Activated naive CD4-positive, alpha-beta T cell treated with anti-CD3 and anti-CD28 coated beads for 36 hours (primary cell): ENCODE results near the gene ITGA6. TPM values are rescaled to one million over a fixed set of nuclear protein-coding genes. Genes with fewer than 3 reads are reported as not detected.
"Not testable (repeated sequence)": the region's sequence is repeated elsewhere in the genome, so short reads cannot be mapped to it uniquely, and the experiment has no call there.

Experiments
- CTCF ChIA-PET: fragments of 350-600 bp; sonication (Branson Sonifier 250); formaldehyde crosslinking; loops from one replicate; lab custom pipeline; 2021; ENCODE audit warnings: antibody characterized with exemption; lab: Charles Lee
- DNase-seq: peaks from one replicate; pipeline ENCODE4 v3.0.0-alpha.2; 2020
- H3K27ac Mint-ChIP-seq: one replicate; pipeline ENCODE4 v1.8.0; 2021; ENCODE audit warnings: mild to moderate bottlenecking, mixed read lengths
- H3K27me3 Mint-ChIP-seq: one replicate; pipeline ENCODE4 v1.8.0; 2021; ENCODE audit warnings: low read depth, mixed read lengths
- H3K36me3 Mint-ChIP-seq: one replicate; pipeline ENCODE4 v1.8.0; 2021; ENCODE audit warnings: low read depth, mixed read lengths
- H3K4me1 Mint-ChIP-seq: one replicate; pipeline ENCODE4 v1.8.0; 2021; ENCODE audit warnings: low read depth, mixed read lengths
- H3K4me3 Mint-ChIP-seq: one replicate; pipeline ENCODE4 v1.8.0; 2021; ENCODE audit warnings: mild to moderate bottlenecking, moderate library complexity, mixed read lengths
- H3K9me3 Mint-ChIP-seq: one replicate; pipeline ENCODE4 v1.8.0; 2021; ENCODE audit warnings: mixed read lengths
- intact Hi-C: fragments of 100-400 bp; cut with micrococcal nuclease; formaldehyde crosslinking; loops from one replicate; pipeline ENCODE4 v1.15.1; 2023
- total RNA-seq, 2 experiments: library from RNA; stranded (reverse); gene quantifications; one replicate each; pipeline ENCODE4 v1.2.3, GENCODE V29; 2021

Gene ITGA6
- total RNA-seq, 2 experiments from 2014 or later = 16.5 to 16.8 TPM

GRCh38 chr2:172539767-172540166 is 112.4 kb downstream of the ITGA6 start:
- Mint-ChIP-seq H3K36me3 (peaks cover 34% of the 10 kb centered on the region), H3K9me3 (peaks cover 24% of the 10 kb centered on the region), H3K27ac (no peak overlapping the region), H3K4me1 (no peaks in the 10 kb centered on the region), H3K27me3 (no peaks in the 10 kb centered on the region), H3K4me3 (no peak overlapping the region)
- intact Hi-C loops = no loop called here
- no peak for DNase-seq
- CTCF ChIA-PET = no interaction called here

GRCh38 chr2:172540421-172540820 is 113.0 kb downstream of the ITGA6 start:
- CTCF ChIA-PET = interaction anchor here (0.6 to 0.7 kb wide), 4 partner anchors 9 to 117 kb away, joined by 4 to 6 read pairs (median 5); no protein-coding TSS in a partner anchor
- Mint-ChIP-seq H3K27me3 (no peaks in the 10 kb centered on the region), H3K9me3 (peaks cover 23% of the 10 kb centered on the region), H3K27ac (no peak overlapping the region), H3K4me1 (no peaks in the 10 kb centered on the region), H3K36me3 (peaks cover 29% of the 10 kb centered on the region), H3K4me3 (no peak overlapping the region)
- intact Hi-C loops = no loop called here
- DNase-seq = no peak

GRCh38 chr2:172545408-172546075 is 118.2 kb downstream of the ITGA6 start:
- Mint-ChIP-seq H3K36me3 (peaks cover 26% of the 10 kb centered on the region), H3K9me3 (peaks cover 24% of the 10 kb centered on the region), H3K27me3 (no peaks in the 10 kb centered on the region), H3K27ac (no peak overlapping the region), H3K4me3 (no peak overlapping the region), H3K4me1 (peaks cover 14% of the 10 kb centered on the region)
- DNase-seq = no peak
- CTCF ChIA-PET = no interaction called here
- intact Hi-C loops = no loop called here

- Mint-ChIP-seq H3K27ac (no peak overlapping the region), H3K4me3 (no peak overlapping the region), H3K27me3 (no peaks in the 10 kb centered on the region), H3K36me3 (peaks cover 18% of the 10 kb centered on the region), H3K9me3 (peaks cover 14% of the 10 kb centered on the region), H3K4me1 (peaks cover 34% of the 10 kb centered on the region)
- CTCF ChIA-PET = no interaction called here
- no peak for DNase-seq
- intact Hi-C loops = no loop called here
Measured at GRCh38 chr2:172549131-172549530, 121.7 kb downstream of the ITGA6 start.

- peaks cover 13% of the 10 kb centered on the region for H3K36me3 Mint-ChIP-seq
- intact Hi-C loops = loop anchor here (10.0 kb wide), 1 partner anchor 655 kb away; the partner anchor contains the start of gene SLC25A12
- H3K4me1 Mint-ChIP-seq = peaks cover 39% of the 10 kb centered on the region
- DNase-seq, CTCF ChIA-PET, H3K27me3 Mint-ChIP-seq, H3K27ac Mint-ChIP-seq, H3K4me3 Mint-ChIP-seq: not testable (repeated sequence)
- peaks cover 11% of the 10 kb centered on the region for H3K9me3 Mint-ChIP-seq
Measured at GRCh38 chr2:172549802-172550201, 122.4 kb downstream of the ITGA6 start.

- intact Hi-C loops = loop anchor here (10.0 kb wide), 1 partner anchor 656 kb away; the partner anchor contains the start of gene SLC25A12
- no peak overlapping the region for H3K4me3 Mint-ChIP-seq
- no peaks in the 10 kb centered on the region for H3K27me3 Mint-ChIP-seq
- no peak overlapping the region for H3K27ac Mint-ChIP-seq
- peaks cover 42% of the 10 kb centered on the region for H3K4me1 Mint-ChIP-seq
- peaks cover 9% of the 10 kb centered on the region for H3K9me3 Mint-ChIP-seq
- DNase-seq = no peak
- peaks cover 13% of the 10 kb centered on the region for H3K36me3 Mint-ChIP-seq
- CTCF ChIA-PET = no interaction called here
Measured at GRCh38 chr2:172550419-172550818, 123.0 kb downstream of the ITGA6 start.

GRCh38 chr2:172551271-172551670 is 123.9 kb downstream of the ITGA6 start:
- no peak for DNase-seq
- H3K27ac Mint-ChIP-seq = no peak overlapping the region
- H3K4me3 Mint-ChIP-seq = no peak overlapping the region
- H3K27me3 Mint-ChIP-seq = no peaks in the 10 kb centered on the region
- intact Hi-C loops = loop anchor here (10.0 kb wide), 1 partner anchor 656 kb away; the partner anchor contains the start of gene SLC25A12
- CTCF ChIA-PET = no interaction called here
- H3K4me1 Mint-ChIP-seq = peaks cover 42% of the 10 kb centered on the region
- peaks cover 13% of the 10 kb centered on the region for H3K36me3 Mint-ChIP-seq
- H3K9me3 Mint-ChIP-seq = peaks cover 9% of the 10 kb centered on the region

GRCh38 chr2:172552547-172553291 is 125.3 kb downstream of the ITGA6 start:
- no peak overlapping the region for H3K27ac Mint-ChIP-seq
- intact Hi-C loops = loop anchor here (10.0 kb wide), 1 partner anchor 658 kb away; the partner anchor contains the start of gene SLC25A12
- H3K4me3 Mint-ChIP-seq = no peak overlapping the region
- DNase-seq = no peak
- H3K27me3 Mint-ChIP-seq = no peaks in the 10 kb centered on the region
- peaks cover 48% of the 10 kb centered on the region for H3K4me1 Mint-ChIP-seq
- H3K36me3 Mint-ChIP-seq = peaks cover 8% of the 10 kb centered on the region
- CTCF ChIA-PET = interaction anchor here (0.5 kb wide), 1 partner anchor 12 kb away, joined by 4 read pairs; no protein-coding TSS in a partner anchor
- peaks cover 3% of the 10 kb centered on the region for H3K9me3 Mint-ChIP-seq

GRCh38 chr2:172554352-172555271 is 127.2 kb downstream of the ITGA6 start:
- peak overlapping the region; percentile 57 for H3K4me3 Mint-ChIP-seq
- CTCF ChIA-PET = interaction anchor here (0.6 to 1.3 kb wide), 4 partner anchors 8 to 382 kb away, joined by 3 read pairs; no protein-coding TSS in a partner anchor
- H3K4me1 Mint-ChIP-seq = peaks cover 59% of the 10 kb centered on the region
- H3K27me3 Mint-ChIP-seq = no peaks in the 10 kb centered on the region
- H3K36me3 Mint-ChIP-seq = peaks cover 11% of the 10 kb centered on the region
- intact Hi-C loops = loop anchor here (1.0 to 10.0 kb wide), 6 partner anchors 42 to 867 kb away; partner anchors contain the start of genes DLX2, DYNC1I2, METAP1D and SLC25A12
- peak; percentile 49 for DNase-seq
- H3K27ac Mint-ChIP-seq = peak overlapping the region; percentile 16
- no peaks in the 10 kb centered on the region for H3K9me3 Mint-ChIP-seq

GRCh38 chr2:172555272-172555521 is 127.8 kb downstream of the ITGA6 start:
- H3K4me1 Mint-ChIP-seq = peaks cover 55% of the 10 kb centered on the region
- no peaks in the 10 kb centered on the region for H3K9me3 Mint-ChIP-seq
- no peaks in the 10 kb centered on the region for H3K27me3 Mint-ChIP-seq

More at GRCh38 chr2:172555272-172555521, 127.8 kb downstream of the ITGA6 start:
- H3K36me3 Mint-ChIP-seq = peaks cover 11% of the 10 kb centered on the region
- CTCF ChIA-PET = interaction anchor here (1.3 kb wide), 2 partner anchors 9 to 22 kb away, joined by 3 read pairs; no protein-coding TSS in a partner anchor
- intact Hi-C loops = loop anchor here (1.0 to 10.0 kb wide), 6 partner anchors 43 to 868 kb away; partner anchors contain the start of genes DLX2, DYNC1I2, METAP1D and SLC25A12
- peak overlapping the region; percentile 93 for H3K4me3 Mint-ChIP-seq
- DNase-seq = no peak
- H3K27ac Mint-ChIP-seq = peak overlapping the region; percentile 94
